Erythroblast (primary cell): ENCODE results near the gene CD63.

Source experiments
- GATA1 ChIP-seq: IDR thresholded peaks from 2 replicates; pipeline ENCODE4 v1.6.1; 2011; ENCODE audit warnings: low read depth, mild to moderate bottlenecking, control low read depth, low read length, moderate library complexity
- POLR2A ChIP-seq: IDR thresholded peaks from 2 replicates; pipeline ENCODE4 v1.6.1; 2011; ENCODE audit warnings: mild to moderate bottlenecking, low read length

- TF ChIP-seq POLR2A (no peak), GATA1 (no peak)
Measured at GRCh38 chr12:55733021-55733555, 4.3 kb upstream of the CD63 start.
